Measurements from ENCODE around the gene GBA2.

- TF ChIP-seq ARNT (IDR thresholded peaks at IDR 0.05) (no peak), TARDBP (IDR thresholded peaks at IDR 0.05) (no peak), FOXM1 (IDR thresholded peaks at IDR 0.05; ENCODE audit: borderline replicate concordance) (no peak)
Observed at GRCh38 chr9:35690294-35690613, 58.8 kb downstream of the GBA2 start.
